HG03103 (cell line): Measurements from ENCODE around the gene ACBD4.

Experiments
- ATAC-seq: cut with Tn5 transposase; IDR thresholded peaks from one replicate; pipeline ENCODE4 v1.9.1; 2021; ENCODE audit warnings: low read depth; ENCODE audit not compliant: unreplicated experiment

Gene ACBD4

DNA sequence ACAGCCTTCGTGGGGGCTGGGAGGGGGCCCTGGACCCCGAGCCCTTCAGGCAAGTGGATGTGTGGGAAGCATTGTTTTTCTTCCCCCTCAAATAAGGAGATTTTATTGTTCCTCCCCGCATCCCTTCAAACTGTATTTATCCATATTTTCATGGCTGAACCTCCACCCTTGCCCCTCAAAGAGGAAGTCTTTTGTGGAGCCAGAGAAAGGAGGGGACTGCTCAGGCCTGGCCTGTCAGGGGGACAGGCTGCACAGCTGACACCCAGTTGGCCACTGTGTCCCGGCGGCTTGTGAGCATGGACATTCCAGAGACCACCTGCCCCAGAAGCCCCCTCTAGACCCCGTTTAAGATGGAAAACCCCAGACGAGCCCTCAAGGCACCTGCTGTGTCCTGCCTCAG lies 42.1 kb downstream of the ACBD4 start:
- no peak for ATAC-seq

DNA sequence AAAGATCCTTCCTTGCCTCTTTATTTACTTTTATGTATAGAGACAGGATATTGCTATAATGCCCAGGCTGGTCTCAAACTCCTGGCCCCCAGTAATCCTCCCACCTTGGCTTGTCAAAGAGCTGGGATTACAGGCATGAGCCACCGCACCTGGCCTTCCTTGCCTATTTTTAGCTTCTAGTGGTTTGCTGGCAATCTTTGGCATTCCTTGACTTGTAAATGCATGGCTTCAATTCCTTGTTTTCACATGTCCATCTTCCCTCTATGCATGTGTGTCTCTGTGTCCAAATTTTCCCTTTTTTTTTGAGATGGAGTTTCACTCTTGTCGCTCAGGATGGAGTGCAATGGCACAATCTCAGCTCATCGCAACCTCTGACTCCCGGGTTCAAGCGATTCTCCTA lies 48.7 kb downstream of the ACBD4 start:
- no peak for ATAC-seq

DNA sequence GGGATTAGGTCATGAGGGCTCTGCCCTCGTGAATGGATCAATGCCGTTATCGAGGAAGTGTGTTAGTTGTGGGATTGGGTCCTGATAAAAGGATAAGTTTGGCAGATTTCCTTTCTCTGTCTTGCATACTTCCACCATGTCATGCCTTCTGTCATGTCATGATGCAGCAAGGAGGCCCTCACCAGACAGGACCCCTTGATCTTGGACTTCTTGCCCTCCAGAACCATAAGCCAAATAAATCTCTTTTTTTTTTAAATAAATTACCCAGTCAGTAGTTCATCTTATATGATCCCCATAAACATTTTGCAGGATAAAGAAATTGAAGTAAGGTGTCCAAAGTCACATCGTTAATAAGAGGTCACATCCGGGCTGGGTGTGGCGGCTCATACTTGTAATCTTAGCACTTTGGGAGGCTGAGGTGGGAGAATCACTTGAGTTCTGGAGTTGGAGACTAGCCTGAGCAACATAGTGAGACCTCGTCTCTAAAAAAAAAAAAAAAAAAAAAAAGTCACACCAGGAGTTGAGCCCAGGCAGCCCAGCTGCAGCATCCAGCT lies 51.4 kb downstream of the ACBD4 start:
- ATAC-seq = no peak

DNA sequence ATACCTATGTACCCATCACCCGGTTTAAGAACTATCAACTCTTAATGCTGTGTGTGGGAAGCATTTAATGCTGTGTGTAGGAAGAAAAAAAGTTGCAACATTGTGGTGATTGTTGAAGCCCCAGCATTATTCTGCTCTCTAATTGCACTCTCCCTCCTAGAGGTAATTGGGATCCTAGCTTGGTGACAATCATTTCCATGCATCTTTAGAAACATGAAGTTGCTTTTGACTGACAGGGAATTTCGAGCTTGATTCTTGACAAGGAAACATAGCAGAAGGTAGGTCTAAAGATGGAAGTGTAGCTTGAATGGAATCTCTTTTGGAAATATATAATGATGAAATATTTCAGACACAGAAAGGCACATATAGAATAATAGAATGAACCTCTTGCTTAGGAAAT lies 53.5 kb downstream of the ACBD4 start:
- ATAC-seq = no peak

DNA sequence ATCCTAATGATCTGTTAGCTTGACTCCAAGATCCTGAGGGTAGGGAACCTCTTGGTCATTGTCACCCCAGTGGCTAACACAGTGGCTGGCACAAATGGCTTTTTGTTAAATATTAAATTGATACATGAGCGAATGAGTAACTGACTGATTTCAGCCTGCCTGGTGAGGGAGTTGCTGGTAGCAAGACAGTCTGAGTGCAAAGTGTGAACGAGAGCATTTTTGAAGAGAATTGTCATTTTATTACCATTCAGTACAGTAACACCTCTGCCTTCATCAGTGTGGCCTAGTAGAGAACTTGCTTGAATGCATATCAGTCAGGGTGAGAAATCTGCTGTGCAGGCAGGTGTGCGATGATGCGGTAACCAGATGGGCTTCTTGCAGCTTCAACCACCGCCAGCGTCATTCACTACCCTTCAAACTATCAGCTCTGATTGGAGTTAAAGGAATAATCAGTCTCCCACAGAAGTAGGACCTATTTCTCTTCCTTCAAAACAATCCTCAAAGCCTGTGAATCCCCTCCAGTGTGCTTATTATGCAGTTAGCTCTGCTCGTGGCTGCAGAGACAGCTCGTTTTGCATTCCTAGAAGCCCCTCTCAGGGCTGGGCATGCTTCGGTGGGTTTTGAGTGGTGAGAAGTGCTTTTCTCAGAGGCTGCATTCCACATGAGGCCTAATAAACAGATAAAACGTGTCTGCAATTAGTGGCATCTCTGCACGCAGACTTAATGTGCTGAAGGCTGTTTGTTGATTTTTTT lies 55.2 kb downstream of the ACBD4 start:
- ATAC-seq = no peak
